ENCODE measurements around the gene MAOA.
A peak's percentile ranks its signal among the peaks of the same experiment; 100 is the strongest.

The MAOA gene

DNA sequence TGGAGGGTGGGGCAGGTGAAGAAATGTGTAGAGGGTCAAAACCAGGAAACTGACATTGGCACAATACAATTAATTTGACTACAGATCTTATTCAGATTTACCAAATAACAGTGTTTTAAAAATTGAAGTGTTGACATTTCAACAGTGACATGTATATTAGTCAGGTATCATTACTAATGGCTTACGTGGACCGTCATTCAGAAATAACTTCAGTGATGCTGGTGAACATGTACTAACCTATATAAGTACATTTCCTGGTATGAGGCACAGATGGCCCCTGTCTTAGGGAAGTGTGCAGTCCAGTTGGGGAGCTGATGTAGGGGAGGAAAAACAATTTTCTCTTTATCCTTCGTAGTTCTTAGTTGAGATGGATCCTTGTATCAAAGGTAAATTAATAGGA lies 22.3 kb upstream of the MAOA start:
- Histone ChIP-seq H3K27ac (ENCODE audit: insufficient read depth, low read length, poor library complexity, severe bottlenecking) (no peak overlapping the region), H3K27me3 (replicated peaks; ENCODE audit: control insufficient read depth, insufficient read depth, low read length, poor library complexity, severe bottlenecking) (no peaks in the 10 kb centered on the region), H3K9me3 (ENCODE audit: control insufficient read depth, low read length) (no peaks in the 10 kb centered on the region), H3K4me1 (ENCODE audit: control insufficient read depth, insufficient read depth, low read length, poor library complexity, severe bottlenecking) (no peaks in the 10 kb centered on the region), H3K4me3 (ENCODE audit: insufficient read depth, low read depth, low read length, poor library complexity, severe bottlenecking) (no peak overlapping the region), H3K36me3 (ENCODE audit: control insufficient read depth, insufficient read depth, low read length) (no peaks in the 10 kb centered on the region)
- DNase-seq: no peak

GRCh38 chrX:43640482-43640881 lies 15.6 kb upstream of the MAOA start:
- Histone ChIP-seq H3K4me1 (ENCODE audit: control insufficient read depth, insufficient read depth, low read length, poor library complexity, severe bottlenecking) (no peaks in the 10 kb centered on the region), H3K27me3 (replicated peaks; ENCODE audit: control insufficient read depth, insufficient read depth, low read length, poor library complexity, severe bottlenecking) (no peaks in the 10 kb centered on the region), H3K36me3 (ENCODE audit: control insufficient read depth, insufficient read depth, low read length) (no peaks in the 10 kb centered on the region), H3K9me3 (ENCODE audit: control insufficient read depth, low read length) (no peaks in the 10 kb centered on the region), H3K4me3 (ENCODE audit: insufficient read depth, low read depth, low read length, poor library complexity, severe bottlenecking) (no peak overlapping the region), H3K27ac (ENCODE audit: insufficient read depth, low read length, poor library complexity, severe bottlenecking) (no peak overlapping the region)
- DNase-seq: no peak

GRCh38 chrX:43641691-43642090 lies 14.4 kb upstream of the MAOA start:
- DNase-seq: no peak
- H3K27me3 ChIP-seq (replicated peaks; ENCODE audit: control insufficient read depth, insufficient read depth, low read length, poor library complexity, severe bottlenecking): no peaks in the 10 kb centered on the region
- H3K9me3 ChIP-seq (ENCODE audit: control insufficient read depth, low read length): no peaks in the 10 kb centered on the region
- H3K36me3 ChIP-seq (ENCODE audit: control insufficient read depth, insufficient read depth, low read length): no peaks in the 10 kb centered on the region
- H3K27ac ChIP-seq (ENCODE audit: insufficient read depth, low read length, poor library complexity, severe bottlenecking): no peak overlapping the region
- H3K4me3 ChIP-seq (ENCODE audit: insufficient read depth, low read depth, low read length, poor library complexity, severe bottlenecking): no peak overlapping the region
- H3K4me1 ChIP-seq (ENCODE audit: control insufficient read depth, insufficient read depth, low read length, poor library complexity, severe bottlenecking): no peaks in the 10 kb centered on the region

DNA sequence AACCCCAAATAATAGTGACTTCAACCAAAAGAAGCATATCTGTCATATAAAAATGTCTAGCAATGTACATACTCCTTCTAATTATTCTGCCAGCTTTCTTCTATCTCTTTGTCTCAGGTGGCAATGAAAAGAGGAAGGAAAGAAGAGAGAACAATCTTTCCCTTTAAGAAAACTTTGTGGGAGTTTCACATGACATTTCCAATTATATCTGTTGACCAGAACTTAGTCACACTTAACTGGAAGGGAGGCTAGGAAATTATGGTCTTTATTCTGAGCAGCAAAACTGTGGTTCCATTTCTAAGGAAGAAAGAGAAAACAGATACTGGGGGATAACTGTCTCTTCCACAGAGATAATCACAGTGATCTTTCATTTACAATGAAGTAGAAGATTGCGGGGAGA lies 12.9 kb upstream of the MAOA start:
- no peak for DNase-seq
- Histone ChIP-seq H3K9me3 (ENCODE audit: control insufficient read depth, low read length) (no peaks in the 10 kb centered on the region), H3K36me3 (ENCODE audit: control insufficient read depth, insufficient read depth, low read length) (no peaks in the 10 kb centered on the region), H3K27ac (ENCODE audit: insufficient read depth, low read length, poor library complexity, severe bottlenecking) (no peak overlapping the region), H3K4me1 (ENCODE audit: control insufficient read depth, insufficient read depth, low read length, poor library complexity, severe bottlenecking) (no peaks in the 10 kb centered on the region), H3K4me3 (ENCODE audit: insufficient read depth, low read depth, low read length, poor library complexity, severe bottlenecking) (no peak overlapping the region), H3K27me3 (replicated peaks; ENCODE audit: control insufficient read depth, insufficient read depth, low read length, poor library complexity, severe bottlenecking) (no peaks in the 10 kb centered on the region)

- DNase-seq: no peak
- H3K36me3 ChIP-seq (ENCODE audit: control insufficient read depth, insufficient read depth, low read length): no peaks in the 10 kb centered on the region
- H3K4me3 ChIP-seq (ENCODE audit: insufficient read depth, low read depth, low read length, poor library complexity, severe bottlenecking): no peak overlapping the region
- H3K27me3 ChIP-seq (replicated peaks; ENCODE audit: control insufficient read depth, insufficient read depth, low read length, poor library complexity, severe bottlenecking): no peaks in the 10 kb centered on the region
- no peaks in the 10 kb centered on the region for H3K4me1 ChIP-seq (ENCODE audit: control insufficient read depth, insufficient read depth, low read length, poor library complexity, severe bottlenecking)
- H3K9me3 ChIP-seq (ENCODE audit: control insufficient read depth, low read length): no peaks in the 10 kb centered on the region
- H3K27ac ChIP-seq (ENCODE audit: insufficient read depth, low read length, poor library complexity, severe bottlenecking): no peak overlapping the region
Measured at GRCh38 chrX:43643662-43644061, 12.4 kb upstream of the MAOA start.

- DNase-seq: no peak
- Histone ChIP-seq H3K9me3 (ENCODE audit: control insufficient read depth, low read length) (no peaks in the 10 kb centered on the region), H3K4me1 (ENCODE audit: control insufficient read depth, insufficient read depth, low read length, poor library complexity, severe bottlenecking) (no peaks in the 10 kb centered on the region), H3K27me3 (replicated peaks; ENCODE audit: control insufficient read depth, insufficient read depth, low read length, poor library complexity, severe bottlenecking) (no peaks in the 10 kb centered on the region), H3K27ac (ENCODE audit: insufficient read depth, low read length, poor library complexity, severe bottlenecking) (no peak overlapping the region), H3K4me3 (ENCODE audit: insufficient read depth, low read depth, low read length, poor library complexity, severe bottlenecking) (no peak overlapping the region), H3K36me3 (ENCODE audit: control insufficient read depth, insufficient read depth, low read length) (no peaks in the 10 kb centered on the region)
Measured at GRCh38 chrX:43644124-43644701, 11.9 kb upstream of the MAOA start.

DNA sequence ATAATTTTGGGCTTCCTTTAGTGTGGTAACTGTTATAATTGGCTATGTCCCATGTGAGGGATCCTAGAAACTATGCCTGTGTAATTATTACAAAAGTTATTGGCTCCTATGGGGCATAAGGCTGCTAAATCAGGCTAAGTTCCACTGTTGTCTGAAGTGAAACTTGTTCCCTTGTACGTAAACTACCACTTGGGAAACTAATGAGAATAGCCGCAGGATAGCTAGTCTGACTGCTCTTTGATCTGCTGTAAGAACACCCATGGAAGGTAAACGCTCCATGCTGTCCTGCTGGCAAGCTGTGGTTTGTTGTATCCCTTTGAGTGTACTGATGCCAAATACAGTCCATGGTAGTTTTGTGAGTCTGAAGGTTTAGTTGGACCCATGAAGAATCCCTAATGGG lies 9.3 kb upstream of the MAOA start:
- H3K4me3 ChIP-seq (ENCODE audit: insufficient read depth, low read depth, low read length, poor library complexity, severe bottlenecking): no peak overlapping the region
- no peaks in the 10 kb centered on the region for H3K9me3 ChIP-seq (ENCODE audit: control insufficient read depth, low read length)
- H3K36me3 ChIP-seq (ENCODE audit: control insufficient read depth, insufficient read depth, low read length): no peaks in the 10 kb centered on the region
- no peaks in the 10 kb centered on the region for H3K4me1 ChIP-seq (ENCODE audit: control insufficient read depth, insufficient read depth, low read length, poor library complexity, severe bottlenecking)
- DNase-seq: no peak
- no peaks in the 10 kb centered on the region for H3K27me3 ChIP-seq (replicated peaks; ENCODE audit: control insufficient read depth, insufficient read depth, low read length, poor library complexity, severe bottlenecking)
- H3K27ac ChIP-seq (ENCODE audit: insufficient read depth, low read length, poor library complexity, severe bottlenecking): no peak overlapping the region

- Histone ChIP-seq H3K4me3 (ENCODE audit: insufficient read depth, low read depth, low read length, poor library complexity, severe bottlenecking) (peak overlapping the region; percentile 65), H3K27ac (ENCODE audit: insufficient read depth, low read length, poor library complexity, severe bottlenecking) (peak overlapping the region; percentile 71), H3K9me3 (ENCODE audit: control insufficient read depth, low read length) (no peaks in the 10 kb centered on the region), H3K27me3 (replicated peaks; ENCODE audit: control insufficient read depth, insufficient read depth, low read length, poor library complexity, severe bottlenecking) (no peaks in the 10 kb centered on the region), H3K4me1 (ENCODE audit: control insufficient read depth, insufficient read depth, low read length, poor library complexity, severe bottlenecking) (no peaks in the 10 kb centered on the region), H3K36me3 (ENCODE audit: control insufficient read depth, insufficient read depth, low read length) (no peaks in the 10 kb centered on the region)
- peak; percentile 77 to 78 (median 78) for DNase-seq
Measured at GRCh38 chrX:43654431-43655150, 1.5 kb upstream of the MAOA start.

- Histone ChIP-seq H3K36me3 (ENCODE audit: control insufficient read depth, insufficient read depth, low read length) (no peaks in the 10 kb centered on the region), H3K4me3 (ENCODE audit: insufficient read depth, low read depth, low read length, poor library complexity, severe bottlenecking) (peak overlapping the region; percentile 65), H3K4me1 (ENCODE audit: control insufficient read depth, insufficient read depth, low read length, poor library complexity, severe bottlenecking) (no peaks in the 10 kb centered on the region), H3K9me3 (ENCODE audit: control insufficient read depth, low read length) (no peaks in the 10 kb centered on the region), H3K27ac (ENCODE audit: insufficient read depth, low read length, poor library complexity, severe bottlenecking) (no peak overlapping the region), H3K27me3 (replicated peaks; ENCODE audit: control insufficient read depth, insufficient read depth, low read length, poor library complexity, severe bottlenecking) (no peaks in the 10 kb centered on the region)
- DNase-seq: no peak
Measured at GRCh38 chrX:43655151-43656004, 721 bp upstream of the MAOA start.

DNA sequence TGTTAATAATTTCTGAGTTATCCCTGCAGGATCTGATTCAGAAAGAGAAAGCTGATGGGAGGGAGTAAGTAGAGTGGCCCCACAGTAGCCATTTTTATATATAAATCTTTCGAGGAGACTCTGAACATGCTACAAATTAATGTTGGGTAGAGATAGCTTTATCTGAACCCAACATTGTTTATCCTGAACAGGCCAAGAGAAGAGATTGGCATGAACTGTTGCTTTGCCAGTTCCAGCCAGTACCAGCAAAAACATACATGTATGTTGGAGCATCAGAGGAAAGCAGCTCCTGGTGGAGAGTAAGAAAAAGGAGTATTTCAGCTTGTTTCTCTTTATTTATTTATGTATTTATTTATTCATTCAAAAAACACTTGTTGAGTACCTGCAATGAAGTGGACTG lies 1.6 kb downstream of the MAOA start:
- Histone ChIP-seq H3K9me3 (ENCODE audit: control insufficient read depth, low read length) (no peaks in the 10 kb centered on the region), H3K4me1 (ENCODE audit: control insufficient read depth, insufficient read depth, low read length, poor library complexity, severe bottlenecking) (no peaks in the 10 kb centered on the region), H3K27me3 (replicated peaks; ENCODE audit: control insufficient read depth, insufficient read depth, low read length, poor library complexity, severe bottlenecking) (no peaks in the 10 kb centered on the region), H3K36me3 (ENCODE audit: control insufficient read depth, insufficient read depth, low read length) (no peaks in the 10 kb centered on the region), H3K27ac (ENCODE audit: insufficient read depth, low read length, poor library complexity, severe bottlenecking) (no peak overlapping the region), H3K4me3 (ENCODE audit: insufficient read depth, low read depth, low read length, poor library complexity, severe bottlenecking) (no peak overlapping the region)
- DNase-seq: no peak

All from effector memory CD4-positive, alpha-beta T cell (primary cell).